GM19240 (cell line): ENCODE measurements around the gene VAV3.

Experiments used
- DNase-seq: peaks from one replicate; pipeline ENCODE4 v3.0.0; 2011; ENCODE audit warnings: low spot score; ENCODE audit not compliant: insufficient read length

VAV3 gene

GRCh38 chr1:107594536-107594935 is 370.4 kb downstream of the VAV3 start:
- DNase-seq = no peak

DNA sequence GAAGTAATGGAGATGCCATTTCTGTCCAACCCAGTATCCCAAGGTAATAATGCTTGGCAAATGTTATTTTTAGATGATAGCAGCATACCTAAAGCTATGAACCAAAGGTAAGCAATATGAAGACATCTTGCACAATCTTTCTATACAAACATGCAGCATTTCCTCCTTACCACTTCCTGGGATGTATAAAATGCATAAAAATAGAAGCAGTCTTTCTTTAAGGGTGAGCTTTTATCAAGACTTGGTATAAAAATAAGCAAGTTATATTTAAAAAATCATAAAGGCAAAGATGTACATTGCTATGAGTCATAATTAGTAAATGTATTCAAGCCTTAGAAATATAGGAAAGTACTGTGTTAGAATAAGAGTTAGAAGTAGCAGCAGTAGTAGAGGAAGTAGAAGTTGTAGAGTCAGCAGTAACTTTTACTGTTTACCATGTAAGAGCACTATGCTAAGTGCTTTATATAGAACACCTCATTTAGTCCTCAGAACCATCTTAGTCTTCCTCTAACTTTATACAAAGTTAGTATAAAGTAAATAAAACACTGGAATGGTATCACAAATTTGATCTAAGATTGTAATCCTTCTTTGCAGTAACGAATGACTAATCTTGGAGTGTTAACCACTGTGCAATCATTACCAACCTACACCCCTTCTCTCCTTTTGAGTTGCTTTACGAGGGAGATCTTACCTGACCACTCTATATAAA is 371.3 kb downstream of the VAV3 start:
- no peak for DNase-seq

GRCh38 chr1:107590900-107591622 is 373.9 kb downstream of the VAV3 start:
- DNase-seq = no peak

GRCh38 chr1:107590087-107590486 is 374.9 kb downstream of the VAV3 start:
- no peak for DNase-seq

DNA sequence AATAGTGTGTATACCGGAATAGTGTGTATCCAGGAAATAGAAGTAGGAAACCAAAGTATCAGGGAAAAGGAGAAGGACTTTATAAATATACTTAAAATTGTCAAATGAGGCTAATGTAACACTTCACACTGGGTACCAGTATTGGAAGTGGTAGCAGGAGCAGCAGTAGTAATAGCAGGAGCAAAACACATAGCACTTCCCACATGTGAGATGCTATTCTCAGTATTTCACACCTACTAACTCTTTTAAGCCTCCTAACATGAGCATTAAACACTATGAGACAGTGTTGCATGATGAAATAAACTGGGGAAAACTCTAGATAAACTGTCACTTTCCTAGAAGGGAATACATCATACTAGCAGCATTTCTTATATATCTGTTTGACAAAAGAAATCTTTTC is 376.7 kb downstream of the VAV3 start:
- DNase-seq = no peak

DNA sequence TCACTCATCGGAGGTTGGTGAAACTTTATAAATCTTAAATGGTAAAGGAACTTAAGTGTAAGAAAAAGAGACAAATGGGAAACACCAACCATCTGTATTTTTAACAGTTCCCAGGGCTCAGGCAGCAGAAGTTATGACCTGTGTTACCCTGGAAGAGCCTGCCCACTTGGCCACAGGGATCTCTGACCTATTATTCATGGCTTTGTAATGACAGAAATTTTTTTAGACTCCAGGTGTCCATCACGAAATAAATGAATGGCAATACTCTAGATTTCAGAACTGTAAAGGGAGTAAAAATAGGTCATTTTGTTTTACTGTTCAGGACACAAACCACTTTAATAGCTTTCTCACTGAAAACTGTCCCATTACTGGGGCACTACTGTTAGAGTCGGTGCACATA is 389.8 kb downstream of the VAV3 start:
- DNase-seq = no peak

DNA sequence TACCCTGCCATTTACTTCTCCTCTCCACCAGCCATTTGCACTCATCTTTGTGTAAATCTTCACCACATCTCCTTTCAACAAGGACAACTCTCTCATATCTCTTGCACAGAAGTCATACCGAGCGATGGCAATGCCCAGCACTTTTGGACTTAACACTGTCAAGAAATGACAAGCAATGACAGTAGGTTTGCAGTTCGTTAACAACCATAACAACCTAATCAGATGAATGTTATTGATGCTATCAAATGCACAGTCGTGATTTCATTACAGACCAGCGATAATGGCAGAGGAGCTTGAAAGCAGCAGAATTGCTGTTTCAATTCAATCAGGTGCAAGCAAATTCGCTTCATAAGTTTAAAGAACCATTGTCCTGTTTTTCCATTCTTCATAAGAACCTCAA is 390.9 kb downstream of the VAV3 start:
- no peak for DNase-seq

DNA sequence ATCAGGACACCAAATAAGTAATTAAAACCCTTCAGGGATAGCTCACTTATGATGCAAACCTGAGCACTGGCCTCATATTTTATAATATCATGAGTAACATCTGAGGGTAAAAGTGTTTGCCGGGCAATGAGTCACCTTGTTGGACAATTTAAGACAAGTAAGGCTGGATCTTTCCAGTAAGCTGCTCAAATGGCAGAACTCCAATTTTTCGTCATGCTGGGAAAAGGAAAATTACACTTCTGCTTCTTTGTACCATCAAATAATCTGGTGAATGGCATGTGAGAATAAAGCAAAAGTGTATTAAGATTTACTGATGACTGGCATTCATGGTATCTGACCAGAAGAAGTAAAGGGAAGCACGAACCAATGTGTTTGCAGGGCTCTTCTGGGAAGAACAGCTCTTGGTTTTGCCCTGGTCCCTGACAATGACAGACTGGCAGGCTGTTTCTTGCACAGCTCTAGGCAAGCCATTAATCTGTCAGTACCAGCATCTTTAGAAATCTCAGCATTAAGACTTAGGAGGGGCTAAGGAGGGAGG is 392.2 kb downstream of the VAV3 start:
- DNase-seq = no peak

GRCh38 chr1:107570768-107571167 is 394.2 kb downstream of the VAV3 start:
- DNase-seq = no peak

- no peak for DNase-seq
Measured at GRCh38 chr1:107563441-107563840, 401.5 kb downstream of the VAV3 start.

- DNase-seq = no peak
Measured at GRCh38 chr1:107559881-107560280, 405.1 kb downstream of the VAV3 start.

- DNase-seq = no peak
Measured at GRCh38 chr1:107557095-107557494, 407.9 kb downstream of the VAV3 start.

DNA sequence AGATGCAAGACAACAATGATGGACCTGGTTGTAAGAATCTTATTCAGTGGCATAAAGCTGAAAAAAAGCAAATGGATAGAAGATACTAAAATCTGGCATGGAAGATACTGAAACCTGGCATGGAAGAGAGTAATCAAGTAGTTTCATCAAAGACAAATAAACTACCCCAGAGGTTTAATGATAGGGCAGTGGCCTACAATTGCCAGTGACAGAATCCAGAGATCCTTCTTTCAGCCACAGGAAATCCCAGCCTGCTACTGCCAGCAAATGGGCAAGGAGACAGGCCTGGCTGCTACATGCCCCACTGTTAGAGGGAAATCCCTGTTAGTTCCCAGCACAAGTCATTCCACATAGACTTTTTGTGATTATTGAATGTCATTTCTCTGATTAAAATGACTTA is 409.4 kb downstream of the VAV3 start:
- DNase-seq = no peak

DNA sequence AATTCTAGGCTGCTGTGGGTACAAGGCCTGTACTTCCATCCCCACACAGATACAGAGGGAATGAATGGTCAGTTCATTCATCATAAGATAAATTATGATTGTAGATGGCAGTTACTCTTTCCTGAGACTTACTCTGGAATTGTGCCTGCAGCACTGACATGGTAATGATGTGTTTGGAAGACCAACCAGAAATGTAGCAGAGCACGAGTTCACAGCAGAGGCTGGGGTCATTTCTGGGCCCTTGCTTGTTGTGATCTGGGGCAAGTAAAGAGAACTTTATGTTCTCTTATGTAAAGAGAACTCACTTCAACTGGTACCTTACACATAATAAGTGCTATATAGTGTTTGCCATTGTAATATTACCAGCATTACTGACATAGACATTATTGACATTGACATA is 412.2 kb downstream of the VAV3 start:
- no peak for DNase-seq

GRCh38 chr1:107551456-107551855 is 413.5 kb downstream of the VAV3 start:
- no peak for DNase-seq

GRCh38 chr1:107550358-107550757 is 414.6 kb downstream of the VAV3 start:
- no peak for DNase-seq

DNA sequence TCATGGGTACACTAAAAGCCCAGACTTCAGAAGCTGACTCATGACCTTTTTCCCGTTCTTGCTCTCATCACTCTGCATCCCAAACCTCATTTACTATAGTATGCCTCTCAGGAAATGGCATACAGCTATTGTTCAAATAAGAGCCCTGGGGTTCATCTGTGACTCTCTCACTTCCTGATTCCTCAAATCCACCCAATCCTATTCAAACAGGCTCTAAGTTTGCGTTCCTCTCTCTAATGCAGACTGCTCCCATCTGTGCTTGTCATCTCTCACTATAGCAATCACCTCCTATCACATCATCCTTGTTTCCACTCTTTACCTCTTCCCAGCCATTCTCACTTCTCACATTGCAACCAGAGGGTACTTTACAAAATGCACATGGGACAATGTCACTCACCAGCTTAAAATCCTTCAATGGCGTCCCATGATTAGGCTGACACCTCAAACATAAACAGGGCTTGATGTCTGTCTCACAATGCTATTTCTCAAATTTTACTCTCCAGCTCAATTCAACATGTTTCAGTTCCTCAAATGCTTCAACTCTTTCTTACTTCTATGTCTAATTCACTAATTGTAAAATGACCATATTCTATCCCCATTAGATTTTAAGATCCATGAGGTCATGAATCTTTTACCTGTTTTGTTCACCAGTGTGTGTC is 415.7 kb downstream of the VAV3 start:
- DNase-seq = no peak

- DNase-seq = no peak
Measured at GRCh38 chr1:107548276-107548675, 416.7 kb downstream of the VAV3 start.

DNA sequence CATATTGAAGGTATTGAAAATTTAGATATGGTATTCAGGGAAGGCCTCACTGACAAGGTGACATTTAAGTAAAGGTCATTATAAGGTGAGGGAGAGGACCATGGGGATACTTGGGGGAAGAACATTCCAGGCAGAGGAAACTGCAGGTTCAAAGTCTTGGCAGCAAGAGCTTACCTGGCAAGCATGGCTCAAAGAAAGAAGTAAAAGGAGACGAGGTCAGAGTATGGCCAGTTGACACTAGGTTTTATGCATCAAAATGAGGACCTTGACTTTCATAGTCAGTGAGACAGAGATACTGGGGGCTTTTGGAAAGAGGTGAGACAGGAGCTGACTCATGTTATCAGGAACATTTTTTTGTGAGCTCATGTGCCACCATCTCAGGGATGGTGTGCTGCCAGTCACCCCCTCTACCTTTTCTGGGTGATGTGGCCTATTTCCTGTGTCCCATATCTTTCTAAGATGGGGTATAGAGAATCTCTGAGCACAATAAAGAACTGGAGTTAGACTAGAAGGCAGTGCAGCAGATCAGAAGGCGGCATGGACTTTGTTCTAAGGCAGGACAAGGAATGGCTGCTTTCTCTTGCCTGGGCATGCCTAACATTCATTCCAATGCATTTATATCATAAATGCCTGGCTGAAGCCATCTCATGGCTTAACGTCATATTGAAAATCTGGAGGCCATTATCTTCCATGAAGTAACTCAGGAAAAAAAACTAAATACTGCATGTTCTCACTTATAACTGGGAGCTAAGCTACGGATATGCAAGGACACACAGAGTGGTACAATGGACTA is 417.4 kb downstream of the VAV3 start:
- no peak for DNase-seq

DNA sequence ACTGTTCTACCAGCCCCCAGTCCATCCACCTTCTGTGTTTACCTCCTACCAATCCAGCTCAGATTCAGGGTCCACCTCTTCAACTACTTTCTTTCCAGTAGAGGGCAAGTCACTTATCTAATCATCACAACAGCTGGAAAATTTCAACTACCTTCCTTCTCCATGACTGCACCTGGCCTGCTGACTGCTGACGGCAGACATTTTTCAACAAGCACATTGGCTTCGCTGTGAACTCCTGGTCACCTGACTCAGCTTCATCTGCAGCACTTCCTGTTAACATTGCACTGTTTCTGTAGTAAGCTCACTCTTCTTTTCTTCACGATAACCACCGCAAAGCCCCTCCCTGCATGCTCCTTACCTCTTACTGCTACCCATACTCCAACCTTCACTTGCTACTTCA is 418.4 kb downstream of the VAV3 start:
- no peak for DNase-seq

DNA sequence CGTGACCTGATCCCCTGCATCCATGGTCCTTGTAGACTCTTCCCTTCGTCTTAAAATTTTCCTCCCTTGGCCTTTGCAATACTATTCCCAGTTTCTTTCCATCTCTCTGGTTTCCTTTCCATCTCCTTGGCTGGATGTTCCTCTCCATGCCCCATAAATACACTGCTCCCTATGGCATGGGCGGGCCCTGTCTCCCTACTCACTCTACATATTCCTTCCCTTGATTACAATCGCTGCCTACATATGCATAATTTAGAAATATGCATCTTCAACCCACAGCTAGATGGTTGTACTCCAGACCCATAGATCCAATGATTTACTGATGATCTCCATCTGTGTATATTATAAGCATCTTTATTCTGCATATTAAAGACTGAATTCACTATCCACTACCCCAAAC is 419.1 kb downstream of the VAV3 start:
- DNase-seq = no peak
